Cardiac fibroblast (primary cell): ENCODE measurements around the gene EML6.

Source experiments
- DNase-seq, 2 donors: peaks; one replicate each; pipeline versions ENCODE4 v3.0.0 to v3.0.0-alpha.2; 2010; ENCODE audit warnings: low read depth in 2 of 2
- H3K4me3 ChIP-seq, 2 donors: replicated peaks in 1 of 2; 1 replicate in 1 of 2; 2 replicates in 1 of 2; pipeline ENCODE4 v1.5.1; 2011; ENCODE audit warnings: low read depth in 2 of 2, low read length in 2 of 2, mild to moderate bottlenecking in 2 of 2, moderate library complexity in 1 of 2
- CTCF ChIP-seq: IDR thresholded peaks from one replicate; pipeline ENCODE4 v1.5.1; 2011; ENCODE audit warnings: low read depth, mild to moderate bottlenecking, low read length, inconsistent platforms

Gene EML6

GRCh38 chr2:54946220-54946805 lies 222.9 kb downstream of the EML6 start:
- DNase-seq = no peak
- TF ChIP-seq CTCF = no peak
- no peak overlapping the region for H3K4me3 ChIP-seq

- no peak overlapping the region for H3K4me3 ChIP-seq
- TF ChIP-seq CTCF = no peak
- DNase-seq = no peak
Measured at GRCh38 chr2:54947136-54947535, 223.7 kb downstream of the EML6 start.

- TF ChIP-seq CTCF = no peak
- no peak for DNase-seq
- H3K4me3 ChIP-seq = no peak overlapping the region
Measured at GRCh38 chr2:54947646-54948045, 224.2 kb downstream of the EML6 start.

- TF ChIP-seq CTCF = no peak
- DNase-seq = no peak
- no peak overlapping the region for H3K4me3 ChIP-seq
Measured at GRCh38 chr2:54948120-54948519, 224.7 kb downstream of the EML6 start.

- no peak for TF ChIP-seq CTCF
- DNase-seq = no peak
- H3K4me3 ChIP-seq = no peak overlapping the region
Measured at GRCh38 chr2:54949431-54949830, 226.0 kb downstream of the EML6 start.

- H3K4me3 ChIP-seq = no peak overlapping the region
- DNase-seq = no peak
- TF ChIP-seq CTCF = no peak
Measured at GRCh38 chr2:54950811-54951210, 227.3 kb downstream of the EML6 start.

GRCh38 chr2:54952425-54952824 lies 229.0 kb downstream of the EML6 start:
- DNase-seq = no peak
- no peak overlapping the region for H3K4me3 ChIP-seq

More at GRCh38 chr2:54952425-54952824, 229.0 kb downstream of the EML6 start:
- TF ChIP-seq CTCF = no peak
